GM19025 (cell line): ENCODE measurements around the gene MMP24OS.
"Not testable (repeated sequence)": the region's sequence is repeated elsewhere in the genome, so short reads cannot be mapped to it uniquely, and the experiment has no call there.

Experiments
- ATAC-seq: cut with Tn5 transposase; IDR thresholded peaks from one replicate; pipeline ENCODE4 v1.9.1; 2021; ENCODE audit warnings: mild to moderate bottlenecking, low read depth, moderate library complexity; ENCODE audit not compliant: unreplicated experiment

Gene MMP24OS

DNA sequence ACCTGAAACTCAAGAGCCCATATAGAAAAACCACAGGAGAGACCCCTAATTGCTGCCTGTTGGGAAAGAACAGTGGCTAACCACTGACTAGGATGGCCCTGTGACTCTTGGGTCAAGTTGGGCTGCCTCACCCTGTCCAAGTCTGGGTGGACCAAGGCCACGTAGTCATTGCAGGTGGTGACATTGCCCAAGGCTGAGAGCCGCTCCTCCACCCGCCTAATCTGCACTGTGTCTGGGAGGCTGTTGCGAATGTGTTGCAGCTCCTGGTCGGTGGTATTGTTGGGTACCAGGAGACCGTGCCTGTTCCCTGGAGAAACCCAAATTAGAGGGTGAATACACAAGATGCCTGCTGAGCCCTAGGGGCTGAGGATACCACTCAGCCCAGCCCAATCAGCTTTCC is 2.6 kb upstream of the MMP24OS start:
- no peak for ATAC-seq

DNA sequence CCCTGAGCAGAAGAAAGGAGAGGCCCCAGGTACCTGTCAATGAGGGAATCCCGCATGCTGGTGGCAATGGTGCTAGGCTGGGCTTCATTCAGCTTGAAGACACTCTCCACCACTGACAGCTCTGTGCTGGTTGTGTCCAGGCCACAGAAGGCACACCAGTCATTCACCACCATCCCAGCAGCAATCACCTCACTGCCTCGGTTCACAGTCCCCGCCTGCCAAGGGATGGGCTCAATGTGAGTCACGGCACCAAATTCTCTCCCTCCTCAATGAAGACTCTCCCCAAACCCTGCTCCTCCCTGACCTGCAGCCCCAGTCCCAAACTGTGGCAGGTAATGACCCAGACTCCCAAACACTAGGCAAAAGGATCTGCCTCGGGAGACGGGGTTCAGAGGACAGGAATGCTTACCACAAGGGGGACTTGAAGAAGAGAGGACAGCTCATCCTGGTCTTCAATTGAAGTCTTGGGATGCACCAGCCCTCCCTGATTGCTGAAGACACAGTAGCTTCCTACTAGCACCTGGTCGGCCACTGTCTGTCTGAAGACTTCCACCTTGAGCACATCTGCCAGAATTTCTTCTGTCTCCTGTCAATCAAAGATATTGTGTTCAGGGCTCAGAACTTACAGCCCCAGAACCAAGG is 1.7 kb upstream of the MMP24OS start:
- ATAC-seq, result no peak

DNA sequence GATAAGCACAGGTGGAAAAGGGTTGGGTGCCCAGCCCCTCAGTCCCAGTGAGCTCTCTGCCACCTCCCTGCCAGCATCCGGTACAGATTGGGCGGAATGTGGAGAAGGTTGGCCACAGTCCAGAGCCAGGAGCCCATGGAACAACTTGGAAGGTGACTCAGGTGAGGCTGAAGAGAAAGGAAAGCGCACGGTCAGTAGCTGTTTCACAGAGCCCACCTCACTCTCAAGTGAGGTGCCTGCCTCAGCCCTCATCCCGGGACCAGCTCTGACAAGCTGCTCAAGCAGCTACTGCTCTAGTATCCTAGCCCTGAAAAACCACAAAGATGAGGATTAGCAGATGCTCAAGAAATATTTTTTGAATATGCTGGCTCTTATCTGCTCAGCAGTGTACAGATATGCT is 1.1 kb upstream of the MMP24OS start:
- no peak for ATAC-seq

DNA sequence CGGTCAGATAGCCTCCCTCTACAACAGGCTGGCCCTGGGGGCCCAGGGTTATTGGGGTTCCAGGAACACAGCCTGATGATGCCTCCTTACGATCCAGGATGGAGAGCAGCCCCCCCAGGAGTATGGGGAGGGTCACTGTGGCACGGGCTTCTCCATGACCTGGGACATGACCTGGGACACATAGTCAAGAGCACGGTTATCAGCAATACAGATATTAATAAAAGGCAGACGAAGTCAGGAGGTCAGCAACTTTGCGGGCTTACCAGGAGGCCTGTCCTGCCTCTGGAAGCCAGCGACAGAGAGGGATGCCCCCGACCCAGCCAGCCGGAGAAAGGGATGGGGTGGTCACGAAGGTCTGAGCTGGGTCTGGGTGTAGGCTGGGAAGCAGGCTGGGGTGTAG is 795 bp downstream of the MMP24OS start:
- ATAC-seq, result no peak

DNA sequence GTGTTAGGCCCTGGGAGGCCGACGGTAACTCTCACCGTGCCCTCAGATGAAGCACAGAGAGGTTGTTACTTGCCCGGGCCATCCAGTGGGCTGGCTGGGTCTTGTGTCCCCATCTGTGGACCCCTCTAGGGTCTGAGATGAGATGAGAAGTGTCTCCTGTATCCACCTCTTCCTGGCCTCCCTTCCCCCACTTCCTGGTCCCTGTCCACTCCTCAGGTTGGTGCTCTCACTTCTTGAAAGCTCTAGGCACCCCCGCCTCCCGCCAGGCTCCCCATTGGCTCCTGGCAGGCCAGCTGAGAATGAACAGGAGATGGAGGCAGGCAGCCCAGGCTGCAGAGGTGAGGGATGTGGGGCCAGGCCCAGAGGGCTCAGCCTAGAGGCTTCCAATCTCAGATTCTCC is 1.5 kb downstream of the MMP24OS start:
- no peak for ATAC-seq

DNA sequence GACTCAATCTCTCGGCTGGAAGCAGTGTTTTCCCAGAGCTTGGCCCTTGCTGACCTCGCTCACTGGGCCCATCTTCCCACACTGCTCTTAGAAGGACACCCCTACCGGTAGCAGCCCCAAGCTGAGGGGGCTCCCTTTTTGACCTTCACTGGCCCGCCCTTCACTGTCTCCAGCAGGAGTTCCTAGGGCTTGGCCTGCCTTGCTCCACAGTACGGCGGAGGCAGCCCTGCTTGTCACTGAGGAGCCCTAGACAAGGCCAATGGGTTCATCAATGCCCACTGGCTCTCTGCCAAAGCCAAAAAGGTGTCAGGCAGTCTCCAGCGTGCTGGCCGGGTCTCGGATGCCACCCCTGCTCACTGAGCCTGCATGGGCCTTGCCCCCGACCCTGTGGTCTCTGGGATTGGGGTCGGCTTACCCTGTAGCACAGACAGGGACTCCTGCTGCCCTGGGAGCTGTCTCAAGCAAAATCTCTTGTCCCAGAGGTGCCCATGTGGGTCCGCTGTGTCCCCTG is 2.1 kb downstream of the MMP24OS start:
- ATAC-seq, result no peak

DNA sequence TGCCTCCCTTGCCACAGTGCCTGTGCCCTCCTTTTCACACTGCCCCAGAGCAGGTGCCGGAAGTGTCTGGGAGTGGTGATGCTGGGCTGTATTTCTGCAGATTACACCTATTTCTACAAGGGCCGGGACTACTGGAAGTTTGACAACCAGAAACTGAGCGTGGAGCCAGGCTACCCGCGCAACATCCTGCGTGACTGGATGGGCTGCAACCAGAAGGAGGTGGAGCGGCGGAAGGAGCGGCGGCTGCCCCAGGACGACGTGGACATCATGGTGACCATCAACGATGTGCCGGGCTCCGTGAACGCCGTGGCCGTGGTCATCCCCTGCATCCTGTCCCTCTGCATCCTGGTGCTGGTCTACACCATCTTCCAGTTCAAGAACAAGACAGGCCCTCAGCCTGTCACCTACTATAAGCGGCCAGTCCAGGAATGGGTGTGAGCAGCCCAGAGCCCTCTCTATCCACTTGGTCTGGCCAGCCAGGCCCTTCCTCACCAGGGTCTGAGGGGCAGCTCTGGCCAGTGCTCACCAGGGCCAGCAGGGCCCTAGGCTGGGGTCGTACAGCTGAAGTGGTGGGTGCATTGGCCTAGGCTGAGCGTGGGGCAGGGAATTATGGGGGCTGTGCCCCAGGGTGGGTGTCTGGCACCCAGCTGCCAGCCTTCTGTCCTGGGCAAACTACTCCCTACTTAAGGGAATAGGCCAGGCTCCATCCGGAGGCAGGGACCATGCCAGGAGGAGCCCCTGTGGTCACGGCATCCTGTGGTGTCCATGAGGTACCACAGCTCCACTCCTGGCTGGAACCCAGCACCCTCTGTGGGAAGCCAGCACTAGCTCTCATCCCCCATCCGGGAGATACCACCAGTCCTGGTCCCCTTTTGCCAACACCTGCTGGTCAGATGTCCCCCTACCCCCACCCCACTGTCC is 3.5 kb downstream of the MMP24OS start:
- no peak for ATAC-seq

DNA sequence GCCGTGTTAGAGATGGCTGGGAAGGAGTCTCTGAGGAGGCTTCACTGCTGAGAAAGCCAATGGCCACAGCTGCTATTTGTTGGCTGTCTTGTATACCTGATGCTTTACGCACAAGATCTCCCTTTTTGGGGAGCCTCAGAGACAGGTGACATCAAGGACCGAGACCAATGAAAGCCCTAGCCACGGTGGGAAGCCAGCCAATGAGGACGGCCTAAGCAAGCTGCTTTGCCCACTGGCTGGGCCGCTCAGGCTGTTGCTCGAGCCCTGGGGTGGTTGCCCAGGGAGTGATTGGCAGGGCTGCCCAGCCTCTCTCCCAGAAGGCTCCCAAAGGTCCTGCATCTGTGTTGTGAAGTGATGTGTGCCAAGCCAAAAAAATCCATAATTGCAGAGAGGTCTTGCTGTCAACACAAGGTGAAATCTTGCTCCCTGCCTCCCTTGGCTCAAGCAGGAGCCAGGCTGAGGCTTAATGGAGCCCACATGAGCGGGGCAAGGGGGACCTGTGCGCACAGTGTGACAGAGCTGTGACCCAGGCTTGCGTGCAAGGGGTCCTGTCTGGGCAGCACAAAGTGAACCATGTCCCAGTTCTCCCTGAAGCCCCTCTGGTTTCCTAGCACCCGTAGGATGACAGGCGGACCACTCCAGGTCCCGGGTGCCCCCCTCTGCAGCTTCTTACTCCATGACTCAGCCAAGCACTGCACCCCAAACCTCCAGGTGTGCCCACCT is 4.3 kb downstream of the MMP24OS start:
- no peak for ATAC-seq

DNA sequence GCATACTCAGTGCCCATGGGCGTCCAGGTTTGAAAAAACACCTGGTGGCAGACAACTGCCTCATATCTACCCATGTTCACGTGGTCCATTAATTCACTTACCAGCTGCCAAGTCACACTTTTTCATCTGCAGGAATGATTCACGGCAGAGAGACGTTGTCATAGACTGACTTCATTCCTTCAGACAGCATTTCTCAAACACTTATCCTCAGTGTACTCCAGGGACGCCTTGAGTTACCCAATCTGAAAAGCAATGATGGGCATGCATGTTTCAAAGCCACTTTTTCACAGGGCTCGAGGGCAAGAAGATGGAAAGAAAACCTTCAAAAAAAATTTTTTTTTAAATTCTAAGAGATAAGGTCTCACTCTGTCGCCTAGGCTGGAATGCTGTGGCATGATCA is 6.0 kb downstream of the MMP24OS start:
- ATAC-seq, result no peak

DNA sequence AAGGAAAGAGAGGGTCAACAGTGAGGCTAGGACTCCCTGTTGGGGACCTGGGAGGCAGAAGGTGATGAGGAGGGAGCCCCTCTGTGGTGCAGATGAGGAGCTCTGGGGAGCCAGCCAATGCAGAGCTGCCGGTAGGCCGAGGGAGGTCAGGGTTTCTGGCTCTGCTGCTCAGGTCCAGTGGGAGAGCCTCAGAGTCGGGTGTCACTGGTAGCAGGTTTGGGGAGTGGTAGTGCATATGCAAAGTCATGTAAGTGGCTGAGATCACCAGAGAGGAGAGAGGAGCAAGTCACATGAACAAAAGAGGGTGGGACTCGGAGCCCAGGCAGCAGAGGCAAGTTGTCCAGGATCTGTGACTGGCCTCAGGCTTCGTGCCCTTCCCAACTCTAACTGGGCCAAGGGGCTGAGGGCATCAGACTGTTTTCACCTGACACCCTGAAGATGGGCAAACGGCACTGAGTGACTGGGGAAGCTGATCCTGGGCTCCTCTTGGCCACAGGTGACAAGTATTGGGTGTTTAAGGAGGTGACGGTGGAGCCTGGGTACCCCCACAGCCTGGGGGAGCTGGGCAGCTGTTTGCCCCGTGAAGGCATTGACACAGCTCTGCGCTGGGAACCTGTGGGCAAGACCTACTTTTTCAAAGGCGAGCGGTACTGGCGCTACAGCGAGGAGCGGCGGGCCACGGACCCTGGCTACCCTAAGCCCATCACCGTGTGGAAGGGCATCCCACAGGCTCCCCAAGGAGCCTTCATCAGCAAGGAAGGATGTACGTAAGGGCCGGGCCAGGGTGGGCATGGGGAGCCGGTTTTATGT is 6.6 kb downstream of the MMP24OS start:
- no peak for ATAC-seq

DNA sequence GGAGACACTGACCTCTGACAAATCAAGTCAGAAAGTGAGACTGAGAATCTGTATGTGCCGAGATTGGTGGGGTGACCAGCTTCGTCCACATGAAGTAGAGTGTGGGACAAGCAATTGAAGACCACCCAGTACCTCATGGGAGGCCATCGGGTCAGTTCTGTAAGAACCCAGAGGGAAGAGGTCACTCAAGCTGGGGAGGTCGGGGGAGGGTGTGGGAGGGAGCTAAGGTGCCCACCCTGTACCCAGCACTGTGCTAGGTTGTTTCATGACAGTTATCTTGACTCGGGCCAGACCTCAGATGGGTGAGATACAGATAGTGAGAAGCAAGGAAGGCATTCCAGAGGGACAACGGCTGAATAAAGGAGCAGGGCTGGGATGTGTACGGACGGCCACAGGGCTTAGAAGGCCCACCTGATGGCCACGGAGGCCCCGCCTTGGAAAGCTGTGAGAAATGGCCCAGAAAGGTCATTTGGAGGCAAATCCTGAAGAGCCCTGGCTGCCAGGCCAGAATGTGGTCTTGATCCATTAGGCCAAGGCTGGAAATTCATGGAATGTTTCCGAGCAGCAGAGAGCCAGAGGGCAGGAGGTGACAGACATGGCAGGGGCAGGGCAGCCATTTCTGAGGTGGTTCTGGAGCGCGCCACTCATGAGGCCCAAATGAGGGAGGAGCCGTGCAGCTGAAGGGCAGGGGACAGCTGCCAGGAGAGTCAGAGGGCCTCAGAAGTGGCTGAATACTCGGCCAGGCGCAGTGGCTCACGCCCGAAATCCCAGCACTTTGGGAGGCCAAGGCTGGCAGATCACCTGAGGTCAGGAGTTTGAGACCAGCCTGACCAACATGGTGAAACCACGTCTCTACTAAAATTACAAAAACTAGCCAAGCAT is 7.7 kb downstream of the MMP24OS start:
- ATAC-seq, result no peak

DNA sequence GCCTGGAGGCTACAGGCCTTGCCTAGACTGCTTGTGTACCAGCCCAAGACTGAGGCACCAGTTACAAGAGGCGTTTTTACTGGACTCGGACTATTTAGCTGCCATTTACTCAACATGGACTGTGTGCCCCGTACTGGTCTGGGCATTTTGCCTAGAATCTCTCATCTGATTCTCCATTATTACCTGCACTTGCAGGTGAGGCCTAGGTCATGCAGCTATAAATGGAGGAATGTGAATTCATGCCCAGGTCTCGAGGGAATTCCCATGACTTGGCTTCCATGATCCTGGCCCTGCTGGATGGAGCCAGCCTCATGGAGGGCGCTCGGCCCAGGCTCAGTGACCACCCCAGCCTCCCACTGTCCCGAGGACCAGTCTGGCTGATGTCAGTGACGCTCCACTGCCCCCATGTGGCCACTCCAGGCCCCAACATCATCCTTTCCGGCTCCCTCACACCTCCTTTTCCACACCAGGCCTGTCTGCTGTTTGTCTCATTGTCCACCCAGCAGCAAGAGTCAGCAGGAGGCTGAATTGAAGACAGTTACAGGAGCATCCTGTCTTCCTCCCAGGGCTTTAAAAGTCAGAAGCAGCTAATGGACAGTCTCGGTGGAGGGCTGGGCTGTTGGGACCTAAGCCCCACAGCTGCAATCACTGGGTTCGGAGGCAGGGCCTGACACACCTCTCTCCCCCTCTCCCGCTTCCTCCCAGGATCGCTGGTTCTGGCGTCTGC is 8.7 kb downstream of the MMP24OS start:
- no peak for ATAC-seq

DNA sequence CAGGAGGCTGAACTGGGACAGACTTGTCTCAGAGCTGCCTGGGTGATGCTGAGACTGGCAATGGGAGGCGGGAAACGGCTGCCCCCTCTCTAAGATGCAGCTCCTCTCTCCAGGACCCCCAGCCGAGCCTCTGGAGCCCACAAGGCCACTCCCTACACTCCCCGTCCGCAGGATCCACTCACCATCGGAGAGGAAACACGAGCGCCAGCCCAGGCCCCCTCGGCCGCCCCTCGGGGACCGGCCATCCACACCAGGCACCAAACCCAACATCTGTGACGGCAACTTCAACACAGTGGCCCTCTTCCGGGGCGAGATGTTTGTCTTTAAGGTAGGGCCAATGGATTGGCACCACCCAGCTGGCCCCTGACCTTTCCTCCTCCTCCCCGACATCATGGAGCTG is 10.8 kb downstream of the MMP24OS start:
- no peak for ATAC-seq

DNA sequence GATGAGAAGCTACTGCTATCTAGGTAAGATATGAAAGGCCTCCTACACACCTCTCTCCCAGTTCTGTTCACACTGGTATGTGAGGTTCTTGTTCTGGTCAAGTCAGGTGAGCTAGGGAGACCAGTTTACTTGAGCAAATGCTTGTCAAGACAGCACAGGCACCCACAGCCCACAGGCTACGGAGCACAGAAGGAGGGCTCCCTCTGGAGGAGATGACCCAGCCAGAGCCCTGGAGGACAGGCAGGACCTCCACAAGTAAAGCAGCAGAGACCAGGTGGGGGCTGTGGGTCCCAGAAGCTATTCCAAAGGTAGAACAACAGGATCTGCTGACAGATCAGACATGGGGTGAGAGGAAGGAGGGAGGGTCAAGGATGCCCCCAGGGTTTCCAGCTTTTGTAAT is 13.2 kb downstream of the MMP24OS start:
- ATAC-seq, result no peak

DNA sequence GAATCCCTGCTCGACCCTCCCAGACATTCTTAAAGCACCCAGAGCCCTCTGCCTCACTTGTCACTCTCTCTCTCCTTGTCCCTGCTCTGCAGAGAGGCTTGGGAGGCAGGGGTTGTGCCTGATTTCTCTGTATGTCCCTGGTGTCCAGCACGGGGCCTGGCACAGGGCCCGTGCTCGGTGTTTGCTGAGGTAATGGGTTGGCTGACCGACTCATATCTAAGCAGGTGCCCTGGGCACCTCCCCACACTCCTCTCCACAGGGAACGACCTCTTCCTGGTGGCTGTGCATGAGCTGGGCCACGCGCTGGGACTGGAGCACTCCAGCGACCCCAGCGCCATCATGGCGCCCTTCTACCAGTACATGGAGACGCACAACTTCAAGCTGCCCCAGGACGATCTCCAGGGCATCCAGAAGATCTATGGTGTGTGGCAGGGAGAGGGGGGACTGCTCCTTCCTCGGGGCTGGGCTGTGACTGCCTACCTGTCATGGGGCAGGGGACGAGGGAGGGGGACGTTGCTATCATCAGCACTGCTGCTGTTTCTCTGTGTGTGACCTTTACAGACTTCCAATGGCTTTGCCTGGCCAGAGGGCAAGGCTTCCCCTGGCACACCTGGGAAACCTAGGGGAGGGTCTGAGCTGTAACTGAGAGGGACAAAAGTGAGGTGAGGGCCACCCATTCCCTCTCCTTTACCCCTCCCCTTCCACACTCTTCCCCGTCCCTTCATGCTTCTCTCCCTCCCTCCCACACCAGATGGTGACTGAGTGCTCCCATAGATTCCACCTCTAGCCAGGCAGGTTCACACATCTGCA is 14.2 kb downstream of the MMP24OS start:
- no peak for ATAC-seq

DNA sequence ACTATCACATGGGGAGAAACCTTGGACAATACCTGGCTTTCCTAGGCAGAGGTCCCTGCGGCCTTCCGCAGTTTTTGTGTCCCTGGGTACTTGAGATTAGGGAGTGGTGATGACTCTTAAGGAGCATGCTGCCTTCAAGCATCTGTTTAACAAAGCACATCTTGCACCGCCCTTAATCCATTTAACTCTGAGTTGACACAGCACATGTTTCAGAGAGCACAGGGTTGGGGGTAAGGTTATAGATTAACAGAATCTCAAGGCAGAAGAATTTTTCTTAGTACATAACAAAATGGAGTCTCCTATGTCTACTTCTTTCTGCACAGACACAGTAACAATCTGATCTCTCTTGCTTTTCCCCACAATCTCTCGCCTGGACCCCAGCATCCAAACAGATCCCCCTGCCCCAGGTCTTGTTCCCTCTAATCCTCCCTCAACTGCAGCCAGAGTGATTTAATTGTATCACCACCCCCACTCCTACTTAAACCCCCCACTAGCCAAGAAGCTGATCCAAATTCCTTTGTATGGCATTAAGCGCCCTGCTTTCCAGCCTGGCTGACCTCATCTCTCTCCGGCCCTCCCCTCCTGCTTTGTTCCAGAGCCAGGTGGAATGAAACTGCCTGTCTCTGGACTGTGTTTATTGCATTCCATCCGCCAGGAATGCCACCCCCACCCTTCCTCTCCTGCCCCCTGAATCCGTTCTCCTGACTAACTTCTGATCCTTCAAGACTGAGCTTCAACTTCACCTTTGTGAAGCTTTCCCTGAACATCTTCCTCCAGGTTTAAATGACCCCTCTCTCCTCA is 15.0 kb downstream of the MMP24OS start:
- ATAC-seq, result not testable (repeated sequence)

DNA sequence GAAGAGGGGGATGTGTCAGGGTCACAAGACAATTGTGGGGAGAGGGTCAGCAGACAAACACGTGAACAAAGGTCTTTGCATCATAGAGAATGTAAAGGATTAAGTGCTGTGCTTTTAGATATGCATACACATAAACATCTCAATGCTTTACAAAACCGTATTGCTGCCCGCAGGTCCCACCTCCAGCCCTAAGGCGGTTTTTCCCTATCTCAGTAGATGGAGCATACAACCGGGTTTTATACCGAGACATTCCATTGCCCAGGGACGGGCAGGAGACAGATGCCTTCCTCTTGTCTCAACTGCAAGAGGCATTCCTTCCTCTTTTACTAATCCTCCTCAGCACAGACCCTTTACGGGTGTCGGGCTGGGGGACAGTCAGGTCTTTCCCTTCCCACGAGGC is 15.6 kb downstream of the MMP24OS start:
- not testable (repeated sequence) for ATAC-seq
